SIG-M5 treated with dmso at 0.1 percent for 504 hours (cell line): ENCODE results near the gene STRN3.
"Not testable (repeated sequence)": the region's sequence is repeated elsewhere in the genome, so short reads cannot be mapped to it uniquely, and the experiment has no call there.

Experiments
- DNase-seq: peaks from one replicate; lab custom pipeline; 2025; ENCODE audit not compliant: unreplicated experiment; lab: John Stamatoyannopoulos, UW

STRN3 gene

DNA sequence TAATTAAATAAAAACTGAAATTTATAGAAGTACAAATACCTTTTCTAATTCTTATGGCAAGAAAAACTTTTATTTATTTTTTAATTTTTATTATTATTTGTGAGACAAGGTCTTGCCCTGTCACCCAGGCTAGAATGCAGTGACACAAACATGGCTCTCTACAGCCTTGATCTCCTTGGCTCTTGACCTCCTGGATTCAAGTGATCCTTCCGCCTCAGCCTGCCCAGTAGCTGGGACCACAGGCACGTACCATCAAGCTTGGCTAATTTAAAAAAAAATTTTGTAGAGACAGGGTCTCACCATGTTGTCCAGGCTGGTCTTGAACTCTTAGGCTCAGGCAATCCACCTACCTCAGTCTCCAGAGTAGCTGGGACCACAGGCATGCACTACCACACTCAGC lies 104.4 kb downstream of the STRN3 start:
- no peak for DNase-seq

DNA sequence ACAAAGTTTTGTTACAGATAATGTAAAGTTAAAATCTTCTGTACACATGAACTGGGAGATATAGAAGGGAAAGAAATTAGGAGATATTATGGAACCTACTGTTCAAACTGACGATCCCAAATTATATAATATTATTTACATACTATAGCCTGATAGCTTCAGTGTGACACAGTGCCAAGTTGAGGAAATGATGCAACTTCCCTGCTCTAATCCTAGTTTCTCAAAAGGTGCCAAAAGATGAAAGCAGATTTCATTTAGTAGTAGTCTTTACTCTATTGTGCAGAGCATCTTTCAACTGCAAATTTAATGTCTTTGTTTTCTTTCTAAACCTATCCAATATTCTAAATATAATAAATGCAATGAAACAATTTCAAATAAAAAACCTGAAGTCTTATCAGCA lies 104.9 kb downstream of the STRN3 start:
- DNase-seq = no peak

- DNase-seq = no peak
Measured at GRCh38 chr14:30915596-30915995, 110.6 kb downstream of the STRN3 start.

GRCh38 chr14:30914812-30915211 lies 111.4 kb downstream of the STRN3 start:
- no peak for DNase-seq

GRCh38 chr14:30908826-30909225 lies 117.4 kb downstream of the STRN3 start:
- DNase-seq = no peak

GRCh38 chr14:30907659-30908057 lies 118.5 kb downstream of the STRN3 start:
- DNase-seq = no peak

DNA sequence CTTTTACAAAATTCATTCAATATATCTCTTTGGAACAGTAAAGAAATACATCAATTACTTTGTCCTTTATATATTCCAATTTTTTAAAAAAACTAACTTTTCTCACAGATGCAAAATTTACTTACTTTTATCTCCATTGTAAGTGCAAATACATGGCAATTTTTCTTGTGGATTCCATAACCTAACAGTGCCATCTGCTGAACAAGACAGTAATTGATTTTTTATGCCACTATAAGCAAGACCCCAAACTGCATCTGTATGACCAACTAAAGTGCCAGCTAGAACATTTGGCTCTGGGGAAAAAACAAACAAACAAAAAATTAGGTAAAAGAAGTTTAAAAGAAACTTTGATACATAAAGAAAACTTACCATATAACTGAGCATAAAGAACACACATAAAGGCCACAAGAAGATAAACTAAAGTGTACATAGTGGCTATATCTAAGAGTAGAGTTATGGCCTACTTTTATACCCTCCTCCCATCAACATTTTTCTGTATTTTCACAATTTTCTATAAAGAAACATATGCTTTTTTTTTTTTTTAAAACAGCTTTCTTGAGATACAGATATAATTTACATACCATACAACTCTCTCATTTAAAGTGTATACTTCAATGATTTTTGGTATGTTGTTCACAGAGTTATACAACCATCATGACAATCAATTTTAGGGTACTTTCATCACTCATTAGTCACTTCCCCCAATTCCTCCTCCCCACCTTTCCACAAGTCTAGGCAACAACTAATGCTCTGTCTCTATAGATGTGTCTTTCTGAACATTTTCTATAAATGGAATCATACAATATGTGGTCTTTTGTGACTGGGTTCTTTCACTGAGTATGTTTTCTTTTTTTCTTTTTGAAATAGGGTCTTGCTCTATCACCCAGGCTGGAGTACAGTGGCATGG lies 119.2 kb downstream of the STRN3 start:
- DNase-seq = peak; percentile 16

DNA sequence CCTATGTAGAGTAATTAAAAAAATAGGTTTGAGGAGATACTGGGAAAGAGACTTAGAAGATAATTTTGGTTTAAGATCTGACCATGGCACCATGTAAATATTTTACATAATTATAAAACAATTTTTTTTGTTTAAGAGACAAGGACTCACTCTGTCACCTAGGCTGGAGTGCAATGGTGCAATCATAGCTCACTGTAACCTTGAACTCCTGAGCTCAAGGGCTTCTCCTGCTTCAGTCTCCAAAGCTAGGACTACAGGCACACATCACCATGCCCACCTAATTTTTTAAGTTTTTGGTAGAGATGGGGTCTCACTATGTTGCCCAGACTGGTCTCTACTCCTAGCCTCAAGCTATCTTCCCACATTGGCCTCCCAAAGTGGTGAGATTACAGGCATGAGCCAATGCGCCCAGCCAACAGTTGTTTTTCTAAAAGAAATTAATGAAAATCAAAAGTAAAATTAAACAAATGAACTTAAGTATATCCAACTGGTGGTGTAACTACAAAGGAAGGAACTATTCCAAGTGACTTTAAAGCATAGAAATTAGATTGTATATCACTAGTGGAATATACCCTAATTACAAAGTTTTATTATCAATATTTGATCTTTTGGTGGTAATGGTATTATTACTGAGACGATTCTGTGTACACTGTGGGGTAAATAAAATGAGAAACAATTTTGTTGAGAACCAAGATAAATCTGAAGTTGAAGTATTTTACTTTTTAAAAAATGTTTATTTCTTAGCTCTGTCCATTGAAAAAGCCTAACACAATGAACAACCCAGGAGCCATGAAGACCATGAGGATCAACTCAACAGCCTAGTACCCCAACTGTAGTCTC lies 122.7 kb downstream of the STRN3 start:
- no peak for DNase-seq

- not testable (repeated sequence) for DNase-seq
Measured at GRCh38 chr14:30897121-30897520, 129.1 kb downstream of the STRN3 start.

DNA sequence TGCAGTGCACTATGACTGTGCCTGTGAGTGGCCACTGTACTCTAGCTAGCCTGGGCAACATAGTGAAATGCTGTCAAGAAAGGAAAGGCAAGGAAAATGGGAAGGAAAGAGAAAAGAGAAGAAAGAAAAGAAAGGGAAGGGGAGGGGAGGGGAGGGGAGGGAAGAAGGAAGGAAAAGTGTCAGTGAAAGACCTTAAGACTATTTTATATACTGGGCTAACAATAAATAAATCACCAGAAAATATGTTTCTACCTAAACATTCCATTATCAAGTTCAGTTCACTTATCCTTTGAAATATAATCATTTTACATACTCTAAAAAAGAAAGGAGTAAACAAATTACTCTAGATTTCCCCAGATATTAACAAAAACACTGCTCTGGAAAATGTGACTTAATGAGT lies 129.7 kb downstream of the STRN3 start:
- no peak for DNase-seq

DNA sequence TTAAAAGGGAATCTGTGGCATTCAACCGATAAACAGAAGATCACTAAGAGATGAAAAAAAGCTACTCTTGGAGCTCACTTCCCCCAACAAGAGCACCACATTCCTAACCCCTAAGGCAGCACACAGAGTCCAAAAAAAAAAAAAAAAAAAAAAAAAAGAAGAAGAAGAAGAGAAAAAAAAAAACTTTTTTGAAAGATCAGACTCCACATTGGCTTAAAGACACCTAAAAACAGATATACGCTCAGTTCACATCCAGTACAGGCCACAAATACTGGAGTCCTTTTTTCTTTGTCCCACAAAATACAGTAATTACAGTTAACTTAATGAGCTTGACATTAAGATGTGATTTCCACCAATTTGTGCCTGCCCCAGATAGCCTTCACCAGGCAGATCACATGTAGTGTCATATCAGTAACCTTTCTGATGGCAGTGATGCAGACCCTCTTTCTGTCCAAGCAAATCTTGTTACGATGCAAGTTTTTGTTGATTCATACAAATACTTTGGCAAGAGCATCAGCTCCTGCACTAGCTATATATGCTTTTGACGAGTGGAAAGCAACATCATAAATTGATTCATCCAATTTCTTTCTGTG lies 131.2 kb downstream of the STRN3 start:
- DNase-seq = no peak

- no peak for DNase-seq
Measured at GRCh38 chr14:30893819-30894218, 132.4 kb downstream of the STRN3 start.

DNA sequence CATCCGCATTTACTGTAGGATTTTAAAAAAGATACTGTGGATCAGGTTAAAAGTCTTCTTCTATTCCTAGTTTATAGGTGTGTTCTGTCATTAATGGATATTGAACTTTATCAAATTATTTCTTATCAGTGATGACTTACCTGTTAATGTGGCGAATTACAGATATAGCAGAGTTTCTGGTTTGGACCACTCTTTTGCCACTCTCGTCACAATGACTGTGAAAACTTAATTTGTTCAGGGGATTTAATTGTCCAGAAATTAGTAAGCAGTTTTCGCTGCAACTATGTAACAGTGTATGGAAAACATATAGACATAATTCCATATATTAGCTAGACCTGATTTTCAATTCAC lies 137.0 kb downstream of the STRN3 start:
- no peak for DNase-seq

DNA sequence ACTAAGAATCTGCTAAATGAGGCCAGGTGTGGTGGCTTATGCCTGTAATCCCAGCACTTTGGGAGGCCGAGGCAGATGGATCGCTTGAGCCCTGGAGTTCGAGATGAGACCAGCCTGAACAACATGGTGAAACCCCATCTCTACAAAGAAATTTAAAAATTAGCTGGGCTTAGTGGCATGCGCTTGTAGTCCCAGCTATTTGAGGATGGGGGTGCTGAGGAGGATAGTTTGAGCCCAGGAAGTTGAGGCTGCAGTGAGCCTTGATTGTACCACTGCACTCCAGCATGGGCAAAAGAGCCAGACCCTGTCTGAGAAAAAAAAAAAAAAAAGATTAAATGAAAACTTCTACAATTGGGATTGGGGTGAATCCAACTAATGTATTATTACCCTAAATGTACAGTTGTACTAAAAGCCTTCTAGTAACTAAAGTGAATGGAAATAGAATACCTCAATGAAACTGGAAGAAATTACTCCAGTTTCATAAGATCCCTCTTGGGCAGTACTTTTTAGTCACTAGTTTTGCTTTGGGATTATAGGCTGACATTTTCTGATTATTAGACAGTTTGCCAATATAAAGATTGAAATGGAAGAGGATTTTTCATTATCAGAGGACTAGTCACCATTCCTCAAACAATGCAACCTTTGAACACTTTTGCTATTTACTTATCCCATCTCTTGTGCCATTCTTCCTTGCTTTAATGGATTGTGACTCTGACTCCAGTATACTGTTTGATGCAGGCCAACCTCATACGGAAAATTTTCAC lies 137.5 kb downstream of the STRN3 start:
- no peak for DNase-seq

DNA sequence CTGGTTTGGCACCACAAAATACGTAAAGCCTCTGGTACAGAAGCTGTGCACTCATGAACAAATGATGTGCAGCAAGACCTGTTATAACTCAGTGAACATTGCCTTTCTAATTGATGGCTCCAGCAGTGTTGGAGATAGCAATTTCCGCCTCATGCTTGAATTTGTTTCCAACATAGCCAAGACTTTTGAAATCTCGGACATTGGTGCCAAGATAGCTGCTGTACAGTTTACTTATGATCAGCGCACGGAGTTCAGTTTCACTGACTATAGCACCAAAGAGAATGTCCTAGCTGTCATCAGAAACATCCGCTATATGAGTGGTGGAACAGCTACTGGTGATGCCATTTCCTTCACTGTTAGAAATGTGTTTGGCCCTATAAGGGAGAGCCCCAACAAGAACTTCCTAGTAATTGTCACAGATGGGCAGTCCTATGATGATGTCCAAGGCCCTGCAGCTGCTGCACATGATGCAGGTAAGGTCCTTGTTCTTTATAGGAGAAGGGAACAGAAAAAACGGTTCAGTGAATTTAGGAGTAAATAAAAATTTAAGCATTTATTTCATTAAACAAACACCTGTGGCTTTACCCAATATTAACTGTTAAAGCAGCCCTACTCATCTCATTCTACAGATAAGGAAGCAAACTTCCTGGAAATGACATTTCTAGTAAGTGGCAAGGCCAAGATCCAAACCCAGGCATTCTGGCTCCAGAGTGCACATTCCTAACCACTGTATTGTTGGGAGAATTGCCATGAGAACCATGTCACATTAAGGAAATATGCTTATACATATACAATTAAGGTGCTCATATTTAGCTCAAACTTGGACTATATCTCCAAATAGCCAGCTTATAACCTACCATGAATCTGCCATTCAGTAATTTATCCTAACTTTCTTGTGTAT lies 140.1 kb downstream of the STRN3 start:
- no peak for DNase-seq

DNA sequence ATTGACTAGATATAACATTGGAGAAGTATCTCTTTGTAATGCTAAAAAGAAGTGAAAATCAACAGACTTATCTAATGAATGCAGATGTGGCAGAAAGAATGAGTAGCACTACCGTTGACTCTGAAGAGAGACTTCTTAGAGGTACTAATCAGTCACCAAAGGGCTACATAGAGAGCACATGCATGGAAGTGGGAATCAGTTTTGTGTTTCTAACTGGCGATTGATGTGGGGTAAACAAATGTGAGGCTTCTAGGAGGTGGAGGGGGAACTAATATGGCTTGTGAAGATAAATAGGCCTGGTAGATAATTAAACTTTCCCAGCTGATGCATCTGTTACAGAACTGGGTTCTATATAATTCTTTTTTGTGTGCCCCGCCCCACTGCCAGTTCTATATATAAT lies 141.3 kb downstream of the STRN3 start:
- no peak for DNase-seq

DNA sequence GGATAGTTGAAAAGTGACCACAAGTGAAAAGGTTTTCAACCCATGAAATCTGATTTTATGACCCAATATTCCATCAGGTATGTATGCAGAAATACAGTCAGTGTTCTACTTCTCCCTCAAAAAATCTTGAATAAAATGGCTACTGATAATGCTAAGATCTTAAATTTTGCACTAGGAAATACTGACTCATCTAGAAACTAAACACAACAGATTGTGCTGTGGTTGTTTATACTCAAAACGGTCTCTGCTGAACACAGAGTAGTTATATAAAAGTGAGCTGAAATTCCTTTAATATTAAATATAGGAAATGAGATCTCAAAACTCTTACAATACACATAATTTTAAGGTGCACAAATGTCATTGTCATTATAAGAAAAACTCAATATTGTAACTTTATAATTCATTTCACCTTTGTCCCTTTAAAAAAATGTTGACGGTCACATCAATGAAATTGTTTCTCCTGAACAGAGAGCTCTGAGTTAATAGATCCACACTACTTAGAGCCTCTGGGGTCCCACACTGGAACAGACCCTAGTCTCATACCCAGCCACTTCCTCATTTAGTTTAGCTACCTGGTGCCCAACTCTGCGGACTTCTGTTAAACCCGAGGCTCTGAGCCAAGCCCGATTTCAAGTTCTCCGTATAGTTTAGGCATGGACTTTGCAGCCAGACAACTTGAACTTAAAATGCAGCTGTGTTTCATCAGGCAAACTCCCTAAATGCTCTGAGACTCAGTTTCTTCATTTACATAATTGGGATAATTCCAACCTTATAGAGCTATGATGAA lies 142.5 kb downstream of the STRN3 start:
- no peak for DNase-seq

DNA sequence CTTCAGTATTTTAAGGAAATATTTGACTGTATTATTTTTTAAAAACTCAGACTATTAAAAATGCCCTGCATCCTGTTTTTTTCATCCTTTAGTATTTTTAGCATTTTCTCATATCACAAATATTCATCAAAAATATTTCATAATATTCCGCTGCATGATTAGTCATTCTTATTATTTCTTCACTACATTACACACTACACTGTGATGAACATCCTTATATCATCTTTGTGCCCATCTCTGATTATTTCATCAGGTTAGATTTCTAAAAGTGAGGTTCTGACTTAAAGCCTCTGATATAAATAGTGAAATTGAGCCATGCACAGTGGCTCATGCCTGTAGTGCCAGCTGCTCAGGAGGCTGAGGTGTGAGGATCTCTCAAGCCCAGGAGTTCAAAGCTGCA lies 143.7 kb downstream of the STRN3 start:
- DNase-seq = no peak

DNA sequence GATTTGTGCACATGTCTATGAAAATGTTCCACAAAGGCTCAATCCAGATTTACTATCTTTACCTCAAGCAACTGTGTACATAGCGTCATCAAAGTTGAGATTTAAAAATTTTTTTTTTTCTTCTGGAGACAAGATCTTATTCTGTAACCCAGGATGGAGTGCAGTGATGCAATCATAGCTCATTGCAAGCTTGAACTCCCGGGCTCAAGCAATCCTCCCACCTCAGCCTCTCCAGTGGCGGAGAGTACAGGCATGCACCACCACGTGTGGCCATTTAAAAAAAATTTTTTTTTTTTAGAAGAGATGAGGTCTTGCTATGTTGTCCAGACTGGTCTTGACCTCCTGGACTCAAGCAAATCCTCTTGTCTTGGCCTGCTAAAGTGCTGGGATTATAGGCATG lies 149.5 kb downstream of the STRN3 start:
- DNase-seq = no peak

- no peak for DNase-seq
Measured at GRCh38 chr14:30875788-30876053, 150.5 kb downstream of the STRN3 start.
